GM21786 (cell line): Measurements from ENCODE around the gene NMNAT2.
"Not testable (repeated sequence)": the region's sequence is repeated elsewhere in the genome, so short reads cannot be mapped to it uniquely, and the experiment has no call there.

Experiments used
- ATAC-seq: cut with Tn5 transposase; IDR thresholded peaks from one replicate; pipeline ENCODE4 v1.9.1; 2021; ENCODE audit not compliant: unreplicated experiment

The NMNAT2 gene

GRCh38 chr1:183417772-183418491 is at the start of gene NMNAT2:
Gene NMNAT2 (minus strand): TSS chr1:183418380. CDS start chr1:183418267, 113 bp downstream.
- ATAC-seq = no peak

- ATAC-seq = no peak
These were observed 49.5 kb upstream of the NMNAT2 start for GRCh38 chr1:183467687-183468086.

GRCh38 chr1:183466781-183467180 is 48.6 kb upstream of the NMNAT2 start:
- ATAC-seq = no peak

- ATAC-seq = no peak
These were observed 45.4 kb upstream of the NMNAT2 start for GRCh38 chr1:183463566-183463965.

GRCh38 chr1:183461350-183461749 is 43.2 kb upstream of the NMNAT2 start:
- ATAC-seq = no peak

- no peak for ATAC-seq
These were observed 42.4 kb upstream of the NMNAT2 start for GRCh38 chr1:183460596-183460995.

- no peak for ATAC-seq
These were observed 39.3 kb upstream of the NMNAT2 start for GRCh38 chr1:183457449-183457848.

- no peak for ATAC-seq
These were observed 38.6 kb upstream of the NMNAT2 start for GRCh38 chr1:183456826-183457225.

GRCh38 chr1:183454377-183454776 is 36.2 kb upstream of the NMNAT2 start:
- ATAC-seq = no peak

- no peak for ATAC-seq
These were observed 31.9 kb upstream of the NMNAT2 start for GRCh38 chr1:183450093-183450492.

GRCh38 chr1:183449223-183449770 is 31.1 kb upstream of the NMNAT2 start:
- ATAC-seq = no peak

- no peak for ATAC-seq
These were observed 26.1 kb upstream of the NMNAT2 start for GRCh38 chr1:183444243-183444642.

GRCh38 chr1:183443466-183443865 is 25.3 kb upstream of the NMNAT2 start:
- no peak for ATAC-seq

GRCh38 chr1:183443011-183443410 is 24.8 kb upstream of the NMNAT2 start:
- no peak for ATAC-seq

- no peak for ATAC-seq
These were observed 19.9 kb upstream of the NMNAT2 start for GRCh38 chr1:183438060-183438459.

- no peak for ATAC-seq
These were observed 17.3 kb upstream of the NMNAT2 start for GRCh38 chr1:183435497-183435896.

- ATAC-seq = no peak
These were observed 15.5 kb upstream of the NMNAT2 start for GRCh38 chr1:183433703-183434102.

GRCh38 chr1:183432548-183432875 is 14.3 kb upstream of the NMNAT2 start:
- no peak for ATAC-seq

GRCh38 chr1:183431840-183432547 is 13.8 kb upstream of the NMNAT2 start:
- ATAC-seq = no peak

- not testable (repeated sequence) for ATAC-seq
These were observed 9.4 kb upstream of the NMNAT2 start for GRCh38 chr1:183427591-183427990.

- ATAC-seq = no peak
These were observed 6.5 kb upstream of the NMNAT2 start for GRCh38 chr1:183424691-183425090.

- ATAC-seq = no peak
These were observed 5.4 kb upstream of the NMNAT2 start for GRCh38 chr1:183423541-183423940.
